Measurements from ENCODE around the gene ZEB2. TPM values are rescaled to one million over a fixed set of nuclear protein-coding genes. Genes with fewer than 3 reads are reported as not detected.

Gene ZEB2
- total and polyA plus RNA-seq, 2 of the 8 experiments (the other 6 are each of a cell fraction or from before 2014, with no cell fraction given), result 0.38 TPM; not detected in 1

GRCh38 chr2:144496977-144497598, 22.8 kb downstream of the ZEB2 start (continued):
- TF ChIP-seq KDM1A (IDR thresholded peaks at IDR 0.05; ENCODE audit: borderline replicate concordance, low read length) (no peak), USF2 (IDR thresholded peaks at IDR 0.05; ENCODE audit: low read length) (no peak), GTF2F1 (IDR thresholded peaks at IDR 0.05; ENCODE audit: borderline replicate concordance, low read depth, low read length) (no peak), BRCA1 (IDR thresholded peaks at IDR 0.05; ENCODE audit: low read depth, low read length) (no peak), POLR2AphosphoS5 (IDR thresholded peaks at IDR 0.05; ENCODE audit: low read depth, low read length) (no peak), TBP (IDR thresholded peaks at IDR 0.05; ENCODE audit: low read depth, low read length) (no peak)
